H1 (cell line): ENCODE results near the gene EFEMP2. TPM values are rescaled to one million over a fixed set of nuclear protein-coding genes. Genes with fewer than 3 reads are reported as not detected.

Source experiments
- RXRA ChIP-seq: IDR thresholded peaks from 2 replicates; pipeline ENCODE4 v1.6.1; 2011; ENCODE audit warnings: low read depth, mild to moderate bottlenecking, low read length, moderate library complexity; ENCODE audit not compliant: insufficient read depth
- SIX5 ChIP-seq: IDR thresholded peaks from 2 replicates; pipeline ENCODE4 v1.6.1; 2011; ENCODE audit warnings: mild to moderate bottlenecking, low read depth, low read length
- SP1 ChIP-seq: IDR thresholded peaks from 2 replicates; pipeline ENCODE4 v1.6.1; 2011; ENCODE audit warnings: low read depth, low read length
- SP4 ChIP-seq: IDR thresholded peaks from 2 replicates; pipeline ENCODE4 v1.6.1; 2012; ENCODE audit warnings: low read length, inconsistent platforms
- polyA plus RNA-seq, 7 experiments: library from polyadenylated mRNA; depleted of rRNA in 3 of 7; stranded (reverse) in 5 of 7; unstranded in 2 of 7; fragments of >200 nt in 5 of 7; fragments of 200-250 nt in 2 of 7; gene quantifications; 1 replicate in 5 of 7; 2 replicates in 1 of 7; 4 replicates in 1 of 7; pipeline versions ENCODE4 v1.2.1 to v1.2.3, GENCODE V29; 2011 to 2013; ENCODE audit warnings: missing spikeins in 2 of 7, mixed read lengths in 2 of 7
- total RNA-seq: library from RNA; stranded (reverse); fragmentation: NEBNext Ultra II Directional; extraction: Animal tissue kit (Norgen Biotek cat#: 25700); gene quantifications from 2 replicates; pipeline ENCODE4 v1.2.1, GENCODE V29; 2021

Gene EFEMP2
- total and polyA plus RNA-seq, 2 of the 8 experiments (the other 6 are each of a cell fraction or from before 2014, with no cell fraction given) = 8.8 to 17.2 TPM

- TF ChIP-seq RXRA (no peak), SP4 (no peak), SIX5 (no peak), SP1 (no peak)
- TF ChIP-seq, all 59 proteins: peak for 0
These were observed 45.4 kb downstream of the EFEMP2 start (continued) for GRCh38 chr11:65826984-65827735.
